ENCODE results near the gene ACP5.

GRCh38 chr19:11612816-11613511, 35.5 kb upstream of the ACP5 start:
- no peak for TF ChIP-seq CTCF (IDR thresholded peaks at IDR 0.05)
- TF ChIP-seq POLR2A (IDR thresholded peaks at IDR 0.05), result no peak

Measured in gastroesophageal sphincter (tissue), 3 donors.